Osteoblast (primary cell): ENCODE data around the gene OR1Q1. TPM values are rescaled to one million over a fixed set of nuclear protein-coding genes. Genes with fewer than 3 reads are reported as not detected.

Source experiments
- DNase-seq: peaks from one replicate; pipeline ENCODE4 v3.0.0; 2011; ENCODE audit warnings: low spot score, mixed read lengths; ENCODE audit not compliant: insufficient read length; ENCODE audit errors: missing footprints
- H2AFZ ChIP-seq: 2 replicates; pipeline ENCODE4 v1.6.0; 2011; ENCODE audit warnings: mild to moderate bottlenecking, low read length
- H3K27ac ChIP-seq: 2 replicates; pipeline ENCODE4 v1.5.1; 2011; ENCODE audit warnings: mild to moderate bottlenecking, low read depth, low read length, moderate library complexity
- H3K27me3 ChIP-seq: 2 replicates; pipeline ENCODE4 v1.6.0; 2012; ENCODE audit warnings: mild to moderate bottlenecking, control low read depth, inconsistent platforms, low read length, moderate library complexity; ENCODE audit not compliant: insufficient read depth
- H3K36me3 ChIP-seq: 2 replicates; pipeline ENCODE4 v1.5.1; 2011; ENCODE audit warnings: mild to moderate bottlenecking, low read length, control low read depth, moderate library complexity; ENCODE audit not compliant: insufficient read depth
- H3K4me1 ChIP-seq: 2 replicates; pipeline ENCODE4 v1.5.1; 2011; ENCODE audit warnings: mild to moderate bottlenecking, low read length, control low read depth, moderate library complexity; ENCODE audit not compliant: insufficient read depth
- H3K4me2 ChIP-seq: 2 replicates; pipeline ENCODE4 v1.6.0; 2011; ENCODE audit warnings: mild to moderate bottlenecking, low read length; ENCODE audit not compliant: insufficient read depth
- H3K4me3 ChIP-seq: fragments of 200-600 bp; sonication (generic); 3 replicates; pipeline ENCODE4 v1.5.1; 2012; ENCODE audit warnings: mild to moderate bottlenecking, low read length, inconsistent platforms; ENCODE audit not compliant: insufficient read depth
- H3K79me2 ChIP-seq: 2 replicates; pipeline ENCODE4 v1.6.0; 2012; ENCODE audit warnings: mild to moderate bottlenecking, low read length, control low read depth, inconsistent platforms; ENCODE audit not compliant: insufficient read depth
- H3K9me3 ChIP-seq: 2 replicates; pipeline ENCODE4 v1.5.1; 2011; ENCODE audit warnings: low read depth, low read length, control low read depth
- H4K20me1 ChIP-seq: 2 replicates; pipeline ENCODE4 v1.6.0; 2012; ENCODE audit warnings: mild to moderate bottlenecking, low read length, control low read depth; ENCODE audit not compliant: insufficient read depth
- total RNA-seq: library from RNA; depleted of rRNA; stranded (reverse); fragments of >200 nt; gene quantifications from 2 replicates; pipeline ENCODE4 v1.2.3, GENCODE V29; 2012
- TF ChIP-seq, protein P1 (sequence below): IDR thresholded peaks from 2 replicates; pipeline ENCODE4 v1.5.1; 2011; ENCODE audit warnings: mild to moderate bottlenecking, low read depth, low read length, moderate library complexity; ENCODE audit errors: extremely low read depth

OR1Q1 gene
- total RNA-seq, 1 donor: not detected

DNA sequence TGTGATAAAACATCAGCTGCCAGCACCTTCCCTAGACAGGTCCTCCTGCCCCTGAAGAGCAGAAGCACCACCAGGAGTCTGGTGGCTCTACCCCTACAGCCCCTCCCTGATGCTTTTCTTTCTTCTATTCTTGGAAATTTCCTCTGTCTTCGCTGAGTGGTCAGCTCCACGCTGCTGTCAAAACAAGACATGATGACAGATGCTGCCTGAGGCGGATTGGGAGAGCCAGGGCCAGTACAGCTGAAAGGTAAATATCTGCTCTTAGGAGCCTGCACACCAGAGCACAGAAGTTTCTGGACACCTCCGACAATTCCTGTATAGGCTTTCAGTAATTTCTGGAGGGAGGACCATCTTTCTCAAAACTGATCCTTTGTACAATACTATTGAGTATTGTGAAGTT is 4.7 kb upstream of the OR1Q1 start:
- Histone ChIP-seq H3K4me3 (no peak overlapping the region), H4K20me1 (no peaks in the 10 kb centered on the region), H3K27me3 (no peaks in the 10 kb centered on the region), H3K27ac (no peak overlapping the region), H3K4me1 (no peaks in the 10 kb centered on the region), H3K4me2 (no peak overlapping the region), H3K79me2 (no peaks in the 10 kb centered on the region), H3K9me3 (no peaks in the 10 kb centered on the region), H3K36me3 (no peaks in the 10 kb centered on the region), H2AFZ (no peak overlapping the region)
- no peak for DNase-seq
- TF ChIP-seq, protein P1, sequence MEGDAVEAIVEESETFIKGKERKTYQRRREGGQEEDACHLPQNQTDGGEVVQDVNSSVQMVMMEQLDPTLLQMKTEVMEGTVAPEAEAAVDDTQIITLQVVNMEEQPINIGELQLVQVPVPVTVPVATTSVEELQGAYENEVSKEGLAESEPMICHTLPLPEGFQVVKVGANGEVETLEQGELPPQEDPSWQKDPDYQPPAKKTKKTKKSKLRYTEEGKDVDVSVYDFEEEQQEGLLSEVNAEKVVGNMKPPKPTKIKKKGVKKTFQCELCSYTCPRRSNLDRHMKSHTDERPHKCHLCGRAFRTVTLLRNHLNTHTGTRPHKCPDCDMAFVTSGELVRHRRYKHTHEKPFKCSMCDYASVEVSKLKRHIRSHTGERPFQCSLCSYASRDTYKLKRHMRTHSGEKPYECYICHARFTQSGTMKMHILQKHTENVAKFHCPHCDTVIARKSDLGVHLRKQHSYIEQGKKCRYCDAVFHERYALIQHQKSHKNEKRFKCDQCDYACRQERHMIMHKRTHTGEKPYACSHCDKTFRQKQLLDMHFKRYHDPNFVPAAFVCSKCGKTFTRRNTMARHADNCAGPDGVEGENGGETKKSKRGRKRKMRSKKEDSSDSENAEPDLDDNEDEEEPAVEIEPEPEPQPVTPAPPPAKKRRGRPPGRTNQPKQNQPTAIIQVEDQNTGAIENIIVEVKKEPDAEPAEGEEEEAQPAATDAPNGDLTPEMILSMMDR: no peak

DNA sequence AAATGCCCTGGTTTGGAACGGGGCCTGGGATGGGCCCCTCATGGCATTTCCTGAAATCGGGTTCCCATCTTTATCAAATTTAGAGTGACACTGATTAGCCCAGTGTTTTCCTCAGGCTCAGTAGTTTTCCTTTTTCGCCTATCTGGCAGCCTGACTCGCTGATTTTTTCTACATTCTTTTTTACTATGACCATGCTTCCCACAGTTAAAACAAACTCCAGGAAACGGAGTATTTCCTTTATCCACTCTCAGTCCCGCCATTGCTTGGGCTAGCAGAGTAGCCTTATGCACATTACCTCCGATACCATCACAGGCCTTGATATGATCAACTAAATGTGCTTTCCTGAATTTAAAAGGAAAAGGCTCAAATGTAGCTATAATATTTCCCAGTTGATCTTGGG is 5.5 kb downstream of the OR1Q1 start:
- Histone ChIP-seq H3K79me2 (no peaks in the 10 kb centered on the region), H4K20me1 (no peaks in the 10 kb centered on the region), H3K36me3 (no peaks in the 10 kb centered on the region), H3K4me2 (no peak overlapping the region), H3K27ac (no peak overlapping the region), H3K4me1 (no peaks in the 10 kb centered on the region), H3K9me3 (no peaks in the 10 kb centered on the region), H3K27me3 (no peaks in the 10 kb centered on the region), H2AFZ (no peak overlapping the region), H3K4me3 (no peak overlapping the region)
- TF ChIP-seq, protein P1: no peak
- DNase-seq: no peak

DNA sequence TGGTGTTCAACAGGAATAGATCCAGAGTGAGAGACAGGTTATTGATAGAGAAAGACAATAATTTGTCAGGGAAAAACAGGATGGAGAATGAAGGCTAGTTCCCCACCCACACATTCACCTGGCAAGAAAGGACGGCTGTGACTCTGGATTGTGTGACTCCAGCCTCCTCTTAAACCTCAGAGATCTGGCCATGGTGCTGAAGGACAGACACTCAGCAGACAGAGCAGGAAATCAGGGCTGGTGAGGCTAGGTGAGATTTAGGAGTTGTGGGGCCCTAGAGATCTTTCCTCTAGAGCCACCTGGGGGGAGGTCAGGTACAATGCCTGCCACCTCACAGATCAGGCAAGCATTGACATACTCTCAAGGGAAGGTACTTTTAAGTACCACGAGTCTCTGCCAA is 27.7 kb downstream of the OR1Q1 start:
- H3K27me3 ChIP-seq: no peaks in the 10 kb centered on the region
- TF ChIP-seq, protein P1: no peak
- H3K27ac ChIP-seq: no peak overlapping the region
- H3K4me2 ChIP-seq: no peak overlapping the region
- no peaks in the 10 kb centered on the region for H3K79me2 ChIP-seq
- H3K9me3 ChIP-seq: no peaks in the 10 kb centered on the region
- no peak overlapping the region for H3K4me3 ChIP-seq
- H3K36me3 ChIP-seq: no peaks in the 10 kb centered on the region
- DNase-seq: no peak
- H2AFZ ChIP-seq: no peak overlapping the region
- H4K20me1 ChIP-seq: no peaks in the 10 kb centered on the region
- H3K4me1 ChIP-seq: no peaks in the 10 kb centered on the region

DNA sequence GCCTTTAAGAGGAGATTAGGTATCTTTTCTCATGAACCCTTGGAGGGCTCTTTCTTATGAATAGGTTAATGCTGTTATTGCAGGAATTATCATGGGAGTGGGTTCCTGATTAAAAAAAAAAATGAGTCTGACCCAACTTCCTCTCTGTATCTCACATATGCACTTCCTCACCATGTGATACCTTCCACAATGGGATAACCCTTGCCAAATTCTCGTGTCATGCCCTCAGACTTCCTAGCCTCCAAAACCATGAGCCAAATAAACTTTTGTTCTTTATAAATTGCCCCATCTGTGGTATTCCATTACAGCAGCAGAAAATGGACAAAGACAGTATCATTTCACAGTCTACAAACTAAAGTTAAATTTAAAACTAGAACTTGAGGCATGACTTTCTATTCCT is 41.8 kb downstream of the OR1Q1 start:
- no peaks in the 10 kb centered on the region for H3K9me3 ChIP-seq
- no peak overlapping the region for H3K4me3 ChIP-seq
- H2AFZ ChIP-seq: no peak overlapping the region
- no peaks in the 10 kb centered on the region for H3K4me1 ChIP-seq
- TF ChIP-seq, protein P1: no peak
- H3K79me2 ChIP-seq: no peaks in the 10 kb centered on the region
- H3K27ac ChIP-seq: no peak overlapping the region
- no peaks in the 10 kb centered on the region for H4K20me1 ChIP-seq
- H3K4me2 ChIP-seq: no peak overlapping the region
- DNase-seq: no peak
- H3K36me3 ChIP-seq: no peaks in the 10 kb centered on the region
- H3K27me3 ChIP-seq: no peaks in the 10 kb centered on the region
